ENCODE measurements around the gene TGFBR3.

- TF ChIP-seq, protein P1, sequence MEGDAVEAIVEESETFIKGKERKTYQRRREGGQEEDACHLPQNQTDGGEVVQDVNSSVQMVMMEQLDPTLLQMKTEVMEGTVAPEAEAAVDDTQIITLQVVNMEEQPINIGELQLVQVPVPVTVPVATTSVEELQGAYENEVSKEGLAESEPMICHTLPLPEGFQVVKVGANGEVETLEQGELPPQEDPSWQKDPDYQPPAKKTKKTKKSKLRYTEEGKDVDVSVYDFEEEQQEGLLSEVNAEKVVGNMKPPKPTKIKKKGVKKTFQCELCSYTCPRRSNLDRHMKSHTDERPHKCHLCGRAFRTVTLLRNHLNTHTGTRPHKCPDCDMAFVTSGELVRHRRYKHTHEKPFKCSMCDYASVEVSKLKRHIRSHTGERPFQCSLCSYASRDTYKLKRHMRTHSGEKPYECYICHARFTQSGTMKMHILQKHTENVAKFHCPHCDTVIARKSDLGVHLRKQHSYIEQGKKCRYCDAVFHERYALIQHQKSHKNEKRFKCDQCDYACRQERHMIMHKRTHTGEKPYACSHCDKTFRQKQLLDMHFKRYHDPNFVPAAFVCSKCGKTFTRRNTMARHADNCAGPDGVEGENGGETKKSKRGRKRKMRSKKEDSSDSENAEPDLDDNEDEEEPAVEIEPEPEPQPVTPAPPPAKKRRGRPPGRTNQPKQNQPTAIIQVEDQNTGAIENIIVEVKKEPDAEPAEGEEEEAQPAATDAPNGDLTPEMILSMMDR (IDR thresholded peaks at IDR 0.05): no peak
- TF ChIP-seq POLR2A (IDR thresholded peaks at IDR 0.05): no peak
These were observed 49.5 kb downstream of the TGFBR3 start for GRCh38 chr1:91836331-91837040.

Measured in Peyer's patch (tissue), 4 donors.